Stimulated activated CD8-positive, alpha-beta memory T cell treated with anti-CD3 and anti-CD28 coated beads, Interleukin-12 subunit alpha, Interleukin-12 subunit beta, amount 100 ng/mL, for 4 hours (primary cell): ENCODE results near the gene SLC28A2.
"Not testable (repeated sequence)": the region's sequence is repeated elsewhere in the genome, so short reads cannot be mapped to it uniquely, and the experiment has no call there.

Source experiments
- DNase-seq: peaks from one replicate; pipeline ENCODE4 v3.0.0-alpha.2; 2020; ENCODE audit warnings: low read depth

Gene SLC28A2

DNA sequence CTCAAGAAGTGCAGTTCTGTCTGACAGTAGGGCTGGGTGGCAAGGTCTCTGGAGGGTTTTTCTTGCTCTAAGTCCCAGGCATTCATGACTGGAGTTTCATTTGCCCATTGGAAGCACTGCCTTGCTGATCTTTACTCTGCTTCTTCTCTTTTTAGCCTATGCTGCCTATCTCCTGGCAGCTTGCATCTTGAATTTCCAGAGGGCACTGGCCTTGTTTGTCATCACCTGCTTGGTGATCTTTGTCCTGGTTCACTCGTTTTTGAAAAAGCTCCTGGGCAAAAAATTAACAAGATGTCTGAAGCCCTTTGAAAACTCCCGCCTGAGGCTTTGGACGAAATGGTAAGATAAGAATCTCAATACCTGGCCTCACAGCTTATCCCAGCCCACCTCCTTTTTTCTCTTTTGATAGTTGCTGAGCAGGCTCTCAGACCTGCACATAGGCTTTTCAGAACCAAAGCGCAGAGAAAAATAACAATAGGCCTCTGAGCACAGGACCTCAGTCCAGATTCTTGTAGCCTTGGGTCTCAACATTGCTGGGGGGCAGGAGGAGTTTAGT, 10.9 kb downstream of the SLC28A2 start:
- DNase-seq, result no peak

GRCh38 chr15:45263854-45264253, 11.8 kb downstream of the SLC28A2 start:
- no peak for DNase-seq

- DNase-seq, result no peak
Observed at GRCh38 chr15:45265506-45265905, 13.5 kb downstream of the SLC28A2 start.

GRCh38 chr15:45268135-45268534, 16.1 kb downstream of the SLC28A2 start:
- DNase-seq, result no peak

DNA sequence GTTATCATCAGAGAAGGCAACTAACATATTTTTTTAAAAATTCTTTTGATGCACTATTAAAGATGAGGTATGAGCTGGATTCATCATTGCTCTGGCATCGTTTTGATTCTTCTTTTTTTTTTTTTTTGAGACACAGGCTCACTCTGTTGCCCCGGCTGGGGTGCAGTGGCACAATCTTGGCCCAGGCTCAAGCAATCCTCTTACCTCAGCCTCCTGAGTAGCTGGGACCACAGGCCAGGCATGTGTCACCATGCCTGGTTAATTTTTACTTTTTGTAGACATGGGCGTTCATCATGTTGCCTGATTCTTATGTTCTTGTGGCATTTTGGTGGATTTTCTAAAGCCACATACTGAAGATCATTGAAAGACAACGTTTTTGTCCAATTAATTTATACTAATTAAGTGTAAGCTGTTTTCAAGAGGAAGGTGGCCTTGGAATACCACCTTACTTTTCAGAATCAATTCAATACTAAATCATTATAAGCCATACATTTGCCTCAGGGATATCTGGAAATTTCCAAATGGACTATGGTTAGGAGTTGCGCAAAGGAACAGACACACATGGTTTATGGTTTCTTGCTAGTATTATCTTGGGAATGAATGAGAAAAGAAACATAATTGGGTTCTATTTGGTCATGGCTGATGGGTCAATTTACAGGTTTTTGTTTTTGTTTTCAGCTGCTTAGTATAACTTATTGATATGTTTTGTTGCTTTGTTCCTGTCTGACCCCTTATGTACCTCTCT, 22.8 kb downstream of the SLC28A2 start:
- DNase-seq, result no peak

DNA sequence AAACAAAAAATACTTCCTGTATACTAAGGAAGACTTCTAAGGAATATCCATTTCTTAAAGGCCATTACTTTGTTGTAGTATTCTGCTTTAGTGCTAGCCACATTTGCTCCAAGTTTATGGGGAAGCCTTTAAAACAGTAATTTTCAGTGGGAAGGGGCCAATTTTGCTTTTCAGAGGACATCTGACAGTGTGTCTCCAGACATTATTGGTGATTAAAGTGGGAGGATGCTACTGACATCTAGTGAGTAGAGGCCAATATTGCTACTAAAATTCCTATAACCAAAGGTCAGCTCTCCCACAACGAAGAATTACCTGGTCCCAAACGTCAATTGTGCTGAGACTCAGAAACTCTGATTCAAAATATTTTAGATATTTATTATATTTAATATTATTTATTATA, 24.8 kb downstream of the SLC28A2 start:
- no peak for DNase-seq

- peak; percentile 96 for DNase-seq
Observed at GRCh38 chr15:45279024-45279698, 27.1 kb downstream of the SLC28A2 start.

- DNase-seq, result no peak
Observed at GRCh38 chr15:45285413-45285812, 33.4 kb downstream of the SLC28A2 start.

DNA sequence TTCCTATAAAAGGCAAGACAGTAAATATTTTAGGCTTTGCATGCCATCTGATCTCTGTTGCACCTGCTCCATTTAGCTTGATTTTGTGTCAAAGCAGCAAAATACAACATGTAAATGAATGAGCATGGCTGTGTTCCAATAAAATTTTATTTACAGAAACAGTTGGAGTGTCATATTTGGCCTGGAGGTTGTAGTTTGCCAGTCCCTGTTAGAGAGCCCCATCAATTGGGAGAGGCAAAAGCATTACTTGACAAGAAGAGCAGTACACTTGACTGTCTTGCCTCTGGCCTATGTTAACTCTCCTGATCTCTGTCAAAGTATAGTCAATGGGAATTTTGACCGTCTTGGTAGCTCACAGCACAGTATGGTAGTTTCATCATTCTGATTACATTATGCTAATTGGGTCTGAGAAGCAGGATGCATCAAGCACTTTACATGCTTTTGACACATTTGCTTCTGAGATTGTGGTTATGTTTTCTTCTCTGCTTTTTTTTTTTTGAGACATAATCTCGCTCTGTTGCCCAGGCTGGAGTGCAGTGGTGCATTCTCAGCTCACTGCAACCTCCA, 35.4 kb downstream of the SLC28A2 start:
- no peak for DNase-seq

DNA sequence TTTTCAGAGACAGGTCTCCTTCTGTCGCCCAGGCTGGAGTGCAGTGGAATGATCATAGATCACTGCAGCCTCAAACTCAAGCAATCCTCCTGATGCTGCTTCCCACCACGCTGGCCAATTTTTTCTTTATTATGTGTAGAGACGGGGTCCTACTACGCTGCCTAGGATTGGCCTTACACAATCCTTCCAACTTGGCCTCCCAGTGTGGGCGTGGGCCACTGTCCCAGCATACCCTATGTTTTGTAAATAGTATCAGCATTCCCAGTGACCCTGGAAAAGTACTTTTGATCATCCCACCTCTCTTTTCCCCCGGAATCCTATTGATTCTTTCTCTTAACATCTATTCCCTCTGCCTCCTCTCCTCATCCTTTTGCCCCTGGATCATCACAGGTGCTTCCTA, 36.9 kb downstream of the SLC28A2 start:
- DNase-seq, result no peak

GRCh38 chr15:45291822-45292582, 40.0 kb downstream of the SLC28A2 start:
- DNase-seq, result no peak

DNA sequence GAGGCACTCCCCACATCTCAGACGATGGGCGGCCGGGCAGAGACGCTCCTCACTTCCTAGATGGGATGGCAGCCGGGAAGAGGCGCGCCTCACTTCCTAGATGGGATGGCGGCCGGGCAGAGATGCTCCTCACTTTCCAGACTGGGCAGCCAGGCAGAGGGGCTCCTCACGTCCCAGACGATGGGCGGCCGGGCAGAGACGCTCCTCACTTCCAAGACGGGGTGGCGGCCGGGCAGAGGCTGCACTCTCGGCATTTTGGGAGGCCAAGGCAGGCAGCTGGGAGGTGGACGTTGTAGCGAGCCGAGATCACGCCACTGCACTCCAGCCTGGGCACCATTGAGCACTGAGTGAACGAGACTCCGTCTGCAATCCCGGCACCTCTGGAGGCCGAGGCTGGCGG, 41.3 kb downstream of the SLC28A2 start:
- not testable (repeated sequence) for DNase-seq

- not testable (repeated sequence) for DNase-seq
Observed at GRCh38 chr15:45298964-45299378, 46.9 kb downstream of the SLC28A2 start.

GRCh38 chr15:45304711-45305110, 52.7 kb downstream of the SLC28A2 start:
- DNase-seq, result no peak

DNA sequence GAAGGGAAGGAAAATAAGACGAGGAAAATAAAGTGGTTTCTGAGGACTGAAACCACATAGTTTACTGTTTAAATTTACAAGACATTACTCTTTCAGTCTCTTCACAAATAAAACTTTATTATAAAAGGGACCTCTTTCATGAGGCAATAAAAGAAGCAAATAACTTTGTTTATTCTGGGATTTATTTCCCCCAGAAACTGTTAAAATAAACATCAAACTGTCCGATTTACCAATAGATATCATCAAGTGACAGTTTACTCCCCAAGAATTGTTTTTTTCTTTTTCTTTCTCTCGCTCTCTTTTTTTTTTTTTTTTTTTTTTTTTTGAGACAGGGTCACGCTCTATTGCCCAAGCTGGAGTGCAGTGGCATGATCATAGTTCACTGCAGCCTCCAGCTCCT, 54.1 kb downstream of the SLC28A2 start:
- DNase-seq, result no peak

DNA sequence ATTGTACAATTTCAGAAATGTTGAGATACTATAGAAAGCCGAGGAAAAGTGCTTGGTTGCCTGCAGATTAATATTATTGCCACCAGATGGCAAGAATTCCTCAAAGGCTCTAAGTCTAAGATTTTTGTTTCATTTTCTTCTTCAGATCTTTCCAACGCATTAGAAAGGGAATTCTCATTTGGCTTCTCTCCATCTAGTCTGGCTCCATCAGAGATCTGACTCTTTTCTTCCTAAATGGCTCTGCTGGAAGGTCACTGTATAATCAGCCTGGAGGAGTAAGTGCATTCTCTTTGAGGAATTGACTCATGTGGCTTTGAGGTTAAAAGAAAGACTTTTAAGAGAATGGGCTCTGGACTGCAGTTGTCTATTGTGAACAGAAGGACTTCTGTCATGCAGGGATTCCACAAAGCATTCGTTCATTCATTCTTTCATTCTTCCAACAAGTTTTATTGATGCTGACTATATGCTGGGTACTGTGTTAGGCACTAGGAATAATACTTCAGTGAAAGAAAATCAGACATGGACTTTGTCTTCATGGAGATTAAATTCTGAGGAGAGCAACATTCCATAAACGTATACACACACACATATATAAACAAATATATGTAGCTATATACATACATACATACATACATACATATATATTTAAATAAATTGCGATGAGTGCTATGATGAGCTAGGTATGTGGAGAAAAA, 55.3 kb downstream of the SLC28A2 start:
- DNase-seq, result no peak

DNA sequence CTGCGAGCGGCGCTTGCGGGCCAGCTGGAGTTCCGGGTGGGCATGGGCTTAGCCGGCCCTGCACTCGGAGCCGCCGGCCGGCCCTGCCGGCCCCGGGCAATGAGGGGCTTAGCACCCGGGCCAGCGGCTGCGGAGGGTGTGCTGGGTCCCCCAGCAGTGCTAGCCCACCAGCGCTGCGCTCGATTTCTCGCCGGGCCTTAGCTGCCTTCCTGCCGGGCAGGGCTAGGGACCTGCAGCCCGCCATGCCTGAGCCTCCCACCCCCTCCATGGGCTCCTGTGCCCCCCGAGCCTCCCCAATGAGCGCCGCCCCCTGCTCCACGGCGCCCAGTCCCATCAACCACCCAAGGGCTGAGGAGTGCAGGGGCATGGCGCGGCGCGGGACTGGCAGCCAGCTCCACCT, 62.1 kb downstream of the SLC28A2 start:
- DNase-seq, result not testable (repeated sequence)

DNA sequence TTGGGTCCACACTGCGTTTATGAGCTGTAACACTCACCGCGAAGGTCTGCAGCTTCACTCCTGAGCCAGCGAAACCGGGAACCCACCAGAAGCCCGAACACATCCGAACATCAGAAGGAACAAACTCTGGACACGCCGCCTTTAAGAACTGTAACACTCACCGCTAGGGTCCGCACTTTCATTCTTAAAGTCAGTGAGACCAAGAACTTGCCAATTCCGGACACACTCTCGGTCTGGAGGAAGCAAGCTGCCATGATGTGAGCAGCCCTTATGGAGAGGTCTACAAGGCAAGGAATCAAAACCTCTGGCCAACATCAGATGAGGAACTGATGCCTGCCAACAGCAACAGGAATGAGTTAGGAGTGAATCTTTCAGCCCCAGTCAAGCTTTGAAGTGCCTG, 62.9 kb downstream of the SLC28A2 start:
- DNase-seq, result no peak

GRCh38 chr15:45319472-45320214, 67.6 kb downstream of the SLC28A2 start:
- no peak for DNase-seq

DNA sequence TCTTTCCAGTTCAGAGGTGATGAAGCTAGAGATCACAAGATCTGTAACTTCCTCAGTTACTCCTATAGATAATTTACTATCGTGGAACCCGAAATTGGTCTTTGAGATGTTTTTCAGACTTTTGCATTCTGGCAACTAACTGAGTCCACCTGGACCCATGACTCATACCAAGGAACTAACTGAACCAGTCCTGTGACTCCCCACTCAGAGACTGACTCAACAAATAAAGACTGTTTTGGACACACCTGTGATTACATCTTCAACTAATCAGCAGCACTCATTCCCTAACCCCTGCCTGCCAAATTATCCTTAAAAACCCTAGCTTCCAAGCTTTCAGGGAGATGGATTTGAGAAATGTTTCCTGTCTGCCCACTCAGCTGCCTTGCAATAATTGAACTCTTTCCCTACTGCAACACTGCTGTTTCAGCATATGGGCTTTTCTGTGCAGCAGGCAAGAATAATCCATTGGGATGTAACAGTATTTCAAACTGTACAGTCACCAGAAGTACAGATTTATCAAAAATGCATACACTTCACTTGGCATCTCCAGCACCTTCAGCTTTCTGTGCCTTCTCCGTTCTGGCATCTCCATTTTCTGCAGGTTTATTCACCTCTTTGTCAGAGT, 68.7 kb downstream of the SLC28A2 start:
- DNase-seq, result no peak

- no peak for DNase-seq
Observed at GRCh38 chr15:45326280-45326679, 74.2 kb downstream of the SLC28A2 start.
